Measurements from ENCODE around the gene RRP8.

RRP8 gene

DNA sequence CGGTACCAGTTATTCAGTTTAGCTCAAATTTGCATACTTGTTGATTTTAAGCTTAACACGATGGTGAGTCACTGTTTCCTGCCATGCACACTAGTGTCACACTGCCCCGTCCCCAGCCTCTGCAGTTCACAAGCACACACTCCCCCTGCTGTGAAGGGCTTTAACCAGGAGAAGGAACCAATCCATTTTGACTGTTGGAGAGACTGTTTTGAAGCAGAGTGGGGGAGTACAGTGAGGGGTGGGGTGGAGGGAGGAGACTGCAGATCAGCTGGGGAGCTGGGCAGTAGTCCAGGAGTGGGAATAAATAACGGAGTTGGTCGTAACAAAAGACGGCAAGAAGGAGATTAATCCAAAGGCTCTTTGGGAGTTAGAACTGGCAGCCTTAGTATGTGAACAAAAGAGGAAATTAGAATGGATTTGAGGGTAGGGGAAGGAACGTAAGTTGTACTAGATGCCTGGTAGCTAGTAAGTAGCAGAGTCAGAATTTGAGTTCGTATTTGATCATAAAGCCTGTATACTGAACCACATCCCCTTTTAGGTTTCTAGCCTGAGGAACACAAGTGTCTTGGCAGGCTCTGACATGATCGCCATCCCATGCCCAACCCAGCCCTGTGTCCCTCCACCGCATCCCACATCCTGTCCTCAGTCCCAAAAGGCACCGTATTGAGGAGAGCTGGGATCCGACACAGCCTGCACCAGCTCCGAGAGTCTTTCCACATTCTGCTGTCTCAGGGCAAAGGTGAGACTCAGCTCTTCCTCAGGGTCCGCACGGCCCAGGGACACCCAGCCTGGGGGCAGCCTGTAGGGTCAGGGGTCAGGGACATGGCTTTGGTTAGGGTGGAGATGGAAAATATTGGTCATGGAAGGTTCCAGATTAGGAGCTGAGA lies 14.9 kb upstream of the RRP8 start:
- TF ChIP-seq, protein P1, sequence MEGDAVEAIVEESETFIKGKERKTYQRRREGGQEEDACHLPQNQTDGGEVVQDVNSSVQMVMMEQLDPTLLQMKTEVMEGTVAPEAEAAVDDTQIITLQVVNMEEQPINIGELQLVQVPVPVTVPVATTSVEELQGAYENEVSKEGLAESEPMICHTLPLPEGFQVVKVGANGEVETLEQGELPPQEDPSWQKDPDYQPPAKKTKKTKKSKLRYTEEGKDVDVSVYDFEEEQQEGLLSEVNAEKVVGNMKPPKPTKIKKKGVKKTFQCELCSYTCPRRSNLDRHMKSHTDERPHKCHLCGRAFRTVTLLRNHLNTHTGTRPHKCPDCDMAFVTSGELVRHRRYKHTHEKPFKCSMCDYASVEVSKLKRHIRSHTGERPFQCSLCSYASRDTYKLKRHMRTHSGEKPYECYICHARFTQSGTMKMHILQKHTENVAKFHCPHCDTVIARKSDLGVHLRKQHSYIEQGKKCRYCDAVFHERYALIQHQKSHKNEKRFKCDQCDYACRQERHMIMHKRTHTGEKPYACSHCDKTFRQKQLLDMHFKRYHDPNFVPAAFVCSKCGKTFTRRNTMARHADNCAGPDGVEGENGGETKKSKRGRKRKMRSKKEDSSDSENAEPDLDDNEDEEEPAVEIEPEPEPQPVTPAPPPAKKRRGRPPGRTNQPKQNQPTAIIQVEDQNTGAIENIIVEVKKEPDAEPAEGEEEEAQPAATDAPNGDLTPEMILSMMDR (IDR thresholded peaks at IDR 0.05; ENCODE audit: low read depth, low read length): no peak
- H3K4me3 ChIP-seq (ENCODE audit: low read depth, low read length): peak overlapping the region; percentile 84
- peak; percentile 72 for DNase-seq (ENCODE audit: low read depth, low spot score)
- in situ Hi-C loops (cut with HindIII; ENCODE audit: low sequenced_read_pairs): no loop called here

DNA sequence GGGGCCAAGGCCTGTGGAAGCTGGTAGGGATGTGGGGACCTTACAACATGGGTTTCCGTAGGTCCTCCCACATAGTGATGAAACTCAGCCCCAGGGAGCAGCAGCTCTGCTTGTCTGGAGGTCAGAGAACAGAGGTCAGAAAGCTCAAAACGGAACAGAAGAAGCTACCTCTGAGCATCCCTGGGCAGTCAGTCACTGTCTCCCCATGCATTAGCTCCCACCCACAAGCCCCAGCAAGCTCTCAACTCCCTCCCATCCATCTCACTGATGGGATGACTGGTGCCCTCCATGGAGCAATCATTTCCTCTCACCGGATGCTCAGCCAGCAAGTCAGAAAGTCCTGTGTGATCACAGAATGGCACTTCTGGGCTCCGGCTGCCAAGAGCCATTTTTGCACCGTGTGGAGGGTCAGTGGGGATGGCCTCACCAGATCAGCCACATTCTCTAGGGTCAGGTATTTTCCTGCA lies 13.9 kb upstream of the RRP8 start:
- no peak for DNase-seq (ENCODE audit: low read depth, low spot score)
- no peak overlapping the region for H3K4me3 ChIP-seq (ENCODE audit: low read depth, low read length)
- in situ Hi-C loops (cut with HindIII; ENCODE audit: low sequenced_read_pairs): no loop called here
- TF ChIP-seq, protein P1 (IDR thresholded peaks at IDR 0.05; ENCODE audit: low read depth, low read length): no peak

DNA sequence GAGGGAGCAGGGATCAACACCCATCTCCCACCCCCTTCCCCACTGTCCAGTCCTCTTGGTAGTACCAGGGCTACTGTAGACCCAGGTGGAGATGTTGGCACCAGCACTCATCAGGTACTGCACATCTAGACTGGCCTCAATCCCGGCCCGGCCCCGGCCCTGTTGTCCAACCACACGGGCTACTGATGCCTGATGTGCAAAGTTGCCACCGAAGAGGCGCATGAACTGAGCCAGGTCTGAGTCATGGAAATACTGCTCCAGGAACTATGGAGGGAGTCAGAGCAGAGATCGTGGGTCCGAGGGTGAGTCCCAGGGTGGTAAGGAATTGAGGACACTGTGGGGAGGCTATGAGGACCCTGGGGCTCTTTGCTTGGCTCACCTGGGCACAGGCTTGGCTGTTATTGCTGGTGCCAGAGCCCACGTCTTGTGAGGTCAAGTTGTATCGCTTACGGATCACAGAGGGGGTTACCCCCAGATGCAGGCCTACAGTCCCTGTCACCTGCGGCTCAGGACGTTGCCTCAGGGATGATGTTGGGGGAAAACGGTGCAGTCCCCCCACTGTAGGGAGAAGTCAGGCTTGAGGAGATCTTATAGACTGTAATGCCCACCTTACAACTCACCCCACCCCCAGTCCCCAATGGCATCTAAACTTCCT lies 13.3 kb upstream of the RRP8 start:
- H3K4me3 ChIP-seq (ENCODE audit: low read depth, low read length): no peak overlapping the region
- in situ Hi-C loops (cut with HindIII; ENCODE audit: low sequenced_read_pairs): no loop called here
- DNase-seq (ENCODE audit: low read depth, low spot score): no peak
- TF ChIP-seq, protein P1 (IDR thresholded peaks at IDR 0.05; ENCODE audit: low read depth, low read length): no peak

DNA sequence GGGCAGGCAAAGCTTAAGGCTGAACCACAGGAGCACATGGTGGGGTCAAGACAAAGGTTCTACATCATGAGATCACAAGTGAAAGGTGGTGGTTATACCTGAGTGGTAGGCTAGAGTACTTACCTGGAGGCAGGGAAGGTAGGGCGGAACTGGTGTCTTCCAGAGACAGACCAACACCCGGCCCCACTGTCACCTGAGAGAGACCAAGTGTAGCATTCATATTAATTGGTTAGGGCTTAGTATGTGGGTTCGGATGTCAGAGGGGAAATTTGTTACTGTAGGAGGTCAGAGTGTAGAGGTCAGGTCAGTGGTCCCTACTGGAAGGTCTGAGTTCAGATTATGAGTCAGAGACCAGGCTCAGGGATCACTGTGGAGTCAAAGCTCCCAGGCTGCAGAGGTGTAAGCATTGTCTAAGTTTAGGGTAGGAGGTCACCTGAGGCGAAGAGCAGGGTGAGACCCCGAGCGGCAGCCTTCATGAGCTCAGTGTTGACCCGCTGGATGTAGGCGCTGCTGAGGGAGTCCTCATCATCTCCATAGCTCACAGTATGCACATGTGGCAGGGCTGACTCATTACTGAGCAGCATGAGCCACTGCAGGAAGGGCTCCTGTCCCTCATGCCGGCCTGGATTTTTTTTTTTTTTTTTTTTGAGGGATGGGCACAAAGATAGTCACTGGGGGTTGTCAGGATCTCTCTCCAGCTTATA lies 12.6 kb upstream of the RRP8 start:
- in situ Hi-C loops (cut with HindIII; ENCODE audit: low sequenced_read_pairs): no loop called here
- TF ChIP-seq, protein P1 (IDR thresholded peaks at IDR 0.05; ENCODE audit: low read depth, low read length): no peak
- H3K4me3 ChIP-seq (ENCODE audit: low read depth, low read length): no peak overlapping the region
- peak; percentile 23 for DNase-seq (ENCODE audit: low read depth, low spot score)

DNA sequence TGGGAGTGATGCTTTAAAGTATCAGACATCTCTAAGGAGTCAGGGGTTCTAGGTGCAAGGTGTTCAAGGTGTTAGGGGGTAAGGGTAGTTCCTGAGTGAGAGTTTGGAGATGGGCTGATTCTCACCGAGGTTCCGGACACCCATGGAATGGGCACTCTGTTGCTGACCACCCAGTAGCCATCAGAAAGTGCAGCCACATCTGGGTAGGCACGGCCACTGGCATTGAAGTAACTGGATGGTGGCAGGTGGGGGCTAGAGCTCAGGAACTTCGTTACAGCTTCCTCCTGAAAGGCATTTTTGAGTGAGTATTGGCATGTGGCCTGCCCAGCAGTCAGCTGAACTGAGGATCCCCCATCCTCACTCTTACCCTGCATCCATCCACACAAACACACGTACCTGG lies 11.6 kb upstream of the RRP8 start:
- TF ChIP-seq, protein P1 (IDR thresholded peaks at IDR 0.05; ENCODE audit: low read depth, low read length): no peak
- in situ Hi-C loops (cut with HindIII; ENCODE audit: low sequenced_read_pairs): no loop called here
- no peak overlapping the region for H3K4me3 ChIP-seq (ENCODE audit: low read depth, low read length)
- no peak for DNase-seq (ENCODE audit: low read depth, low spot score)

DNA sequence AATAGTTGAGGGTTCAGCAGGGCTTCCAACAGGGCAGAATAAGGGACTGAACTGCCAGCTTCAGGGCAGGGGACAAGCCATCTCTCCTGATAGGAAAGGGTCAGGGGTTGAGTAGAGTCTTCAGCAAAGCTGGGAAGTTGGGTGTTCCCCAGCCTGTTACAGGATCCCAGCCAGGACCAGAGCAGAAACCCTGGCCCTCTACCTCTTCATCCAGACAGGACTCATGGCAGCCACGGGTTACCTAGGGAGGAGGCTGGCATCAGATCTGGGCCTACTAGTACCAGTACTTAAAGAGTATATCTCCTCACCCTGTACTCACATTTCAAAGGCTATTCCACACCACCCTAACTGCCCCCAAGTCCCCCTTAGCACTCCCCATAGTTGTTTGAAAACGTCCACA lies 11.0 kb upstream of the RRP8 start:
- DNase-seq (ENCODE audit: low read depth, low spot score): no peak
- TF ChIP-seq, protein P1 (IDR thresholded peaks at IDR 0.05; ENCODE audit: low read depth, low read length): no peak
- no peak overlapping the region for H3K4me3 ChIP-seq (ENCODE audit: low read depth, low read length)
- in situ Hi-C loops (cut with HindIII; ENCODE audit: low sequenced_read_pairs): no loop called here
